NCI-H2171 treated with DMSO at 0.1 percent for 48 hours (cell line): ENCODE measurements around the gene ZNF300.
"Not testable (repeated sequence)": the region's sequence is repeated elsewhere in the genome, so short reads cannot be mapped to it uniquely, and the experiment has no call there.

Experiments used
- DNase-seq: peaks from one replicate; lab custom pipeline; 2025; lab: John Stamatoyannopoulos, UW

Gene ZNF300

GRCh38 chr5:150845185-150845859 is 59.5 kb downstream of the ZNF300 start:
- DNase-seq: not testable (repeated sequence)
